GM12878 (cell line): ENCODE data around the gene METRN. TPM values are rescaled to one million over a fixed set of nuclear protein-coding genes. Genes with fewer than 3 reads are reported as not detected.

Source experiments
- CHD1 ChIP-seq: IDR thresholded peaks from 2 replicates; pipeline ENCODE4 v1.6.1; 2012; ENCODE audit warnings: low read depth, low read length, improper control_type of control experiment
- CTCF ChIP-seq, 3 experiments: IDR thresholded peaks in 2 of 3; conservative IDR thresholded peaks in 1 of 3; 2 replicates each; pipeline ENCODE4 v1.5.1; 2011; ENCODE audit warnings: low read depth in 3 of 3, low read length in 3 of 3, mild to moderate bottlenecking in 3 of 3, control low read depth in 2 of 3, moderate library complexity in 2 of 3, inconsistent platforms in 1 of 3, mixed read lengths in 1 of 3; ENCODE audit not compliant: control insufficient read depth in 2 of 3, insufficient read depth in 1 of 3; ENCODE audit errors: extremely low read depth in 1 of 3
- NBN ChIP-seq: fragments of 450-650 bp; IDR thresholded peaks from 2 replicates; pipeline ENCODE4 v1.6.1; 2016
- PAX8 ChIP-seq: fragments of 450-650 bp; IDR thresholded peaks from 2 replicates; pipeline ENCODE4 v1.6.1; 2017; ENCODE audit warnings: mild to moderate bottlenecking, moderate library complexity
- ZNF592 ChIP-seq: fragments of 450-650 bp; IDR thresholded peaks from 2 replicates; pipeline ENCODE4 v1.6.1; 2017; ENCODE audit warnings: mild to moderate bottlenecking, moderate library complexity
- polyA plus RNA-seq, 11 experiments: library from polyadenylated mRNA; depleted of rRNA in 4 of 11; unstranded in 6 of 11; stranded (reverse) in 5 of 11; fragments of >200 nt; fragmentation: Nextera tagmentation in 4 of 11; fragmentation: Illumina TruSeq in 1 of 11; extraction: Ambion mirVana in 4 of 11; extraction: Trizol in 1 of 11; gene quantifications; 1 replicate in 1 of 11; 2 replicates in 10 of 11; pipeline versions ENCODE4 v1.2.1 to v1.2.3, GENCODE V29; 2011 to 2016; ENCODE audit warnings: inconsistent platforms in 2 of 11, missing spikeins in 2 of 11, low read depth in 1 of 11
- total RNA-seq, 4 experiments: library from RNA; depleted of rRNA in 3 of 4; stranded (reverse); fragments of >200 nt in 3 of 4; fragmentation: Illumina TruSeq in 1 of 4; extraction: Trizol in 1 of 4; gene quantifications; 2 replicates each; pipeline versions ENCODE4 v1.2.1 to v1.2.3, GENCODE V29; 2013 to 2021

Gene METRN
- total and polyA plus RNA-seq, 10 of the 15 experiments (the other 5 are each of a cell fraction or from before 2014, with no cell fraction given) = 0.11 to 12.8 (median 1.1) TPM; not detected in 1

GRCh38 chr16:726188-726437 is 11.2 kb downstream of the METRN start (continued):
- TF ChIP-seq CTCF (IDR thresholded peaks at IDR 0.05 in 2 of 3, conservative IDR thresholded peaks at IDR 0.05 in 1 of 3; ENCODE audit: control insufficient read depth in 2 of 3, extremely low read depth in 1 of 3, insufficient read depth in 1 of 3, low read depth in 3 of 3, low read length in 3 of 3) (no peak), CHD1 (no peak), ZNF592 (no peak), PAX8 (no peak), NBN (no peak)
